HepG2 (cell line): ENCODE measurements around the gene SIGMAR1. TPM values are rescaled to one million over a fixed set of nuclear protein-coding genes. Genes with fewer than 3 reads are reported as not detected.

Experiments used
- ARID2 ChIP-seq: sonication (generic); formaldehyde crosslinking; IDR thresholded peaks from 2 replicates; pipeline ENCODE4 v1.8.1; 2022; ENCODE audit warnings: mild to moderate bottlenecking, missing genetic modification reagents, borderline replicate concordance
- ARID3A ChIP-seq: IDR thresholded peaks from 2 replicates; pipeline ENCODE4 v1.6.1; 2012; ENCODE audit warnings: low read depth, low read length, improper control_type of control experiment
- DMAP1 ChIP-seq: IDR thresholded peaks from 2 replicates; pipeline ENCODE4 v1.6.1; 2016
- ETV6 ChIP-seq: sonication (generic); formaldehyde crosslinking; conservative IDR thresholded peaks from 2 replicates; pipeline ENCODE4 v1.4.0; 2020; ENCODE audit warnings: missing genetic modification reagents
- HNF4G ChIP-seq, 2 experiments: sonication (generic) in 1 of 2; formaldehyde crosslinking in 1 of 2; IDR thresholded peaks; 2 replicates each; pipeline versions ENCODE4 v1.4.0 to v1.6.1; 2011 to 2020; ENCODE audit warnings: borderline replicate concordance in 2 of 2, low read depth in 2 of 2, mild to moderate bottlenecking in 2 of 2, low read length in 1 of 2, missing genetic modification reagents in 1 of 2, moderate library complexity in 1 of 2
- SP4 ChIP-seq: sonication (generic); formaldehyde crosslinking; IDR thresholded peaks from 2 replicates; pipeline ENCODE4 v1.8.1; 2023; ENCODE audit warnings: mild to moderate bottlenecking, missing genetic modification reagents
- TEF ChIP-seq: sonication (generic); formaldehyde crosslinking; IDR thresholded peaks from 2 replicates; pipeline ENCODE4 v1.5.0; 2020; ENCODE audit warnings: missing genetic modification reagents
- ZBTB37 ChIP-seq: sonication (generic); formaldehyde crosslinking; IDR thresholded peaks from 2 replicates; pipeline ENCODE4 v1.4.0; 2020; ENCODE audit warnings: mild to moderate bottlenecking, missing genetic modification reagents
- ZFX ChIP-seq: sonication (generic); formaldehyde crosslinking; IDR thresholded peaks from 2 replicates; pipeline ENCODE4 v1.4.0; 2020; ENCODE audit warnings: mild to moderate bottlenecking, low read depth, missing genetic modification reagents, moderate library complexity
- ZNF407 ChIP-seq: sonication (generic); formaldehyde crosslinking; IDR thresholded peaks from one replicate; pipeline ENCODE4 v1.5.1; 2020; ENCODE audit warnings: mild to moderate bottlenecking, missing genetic modification reagents; ENCODE audit errors: not compliant biosample characterization
- ZNF414 ChIP-seq: sonication (generic); formaldehyde crosslinking; IDR thresholded peaks from 2 replicates; pipeline ENCODE4 v1.5.0; 2020; ENCODE audit warnings: missing genetic modification reagents
- ZNF766 ChIP-seq: sonication (generic); formaldehyde crosslinking; IDR thresholded peaks from 2 replicates; pipeline ENCODE4 v1.5.0; 2020; ENCODE audit warnings: missing genetic modification reagents, borderline replicate concordance
- polyA plus RNA-seq, 8 experiments: library from polyadenylated mRNA; depleted of rRNA in 3 of 8; stranded (reverse) in 7 of 8; unstranded in 1 of 8; fragments of >200 nt; fragmentation: Illumina TruSeq in 4 of 8; extraction: Trizol in 4 of 8; gene quantifications; 2 replicates each; pipeline versions ENCODE4 v1.2.1 to v1.2.3, GENCODE V29; 2011 to 2016; ENCODE audit warnings: low read depth in 4 of 8, missing spikeins in 1 of 8, mixed read lengths in 1 of 8; ENCODE audit not compliant: insufficient read depth in 1 of 8
- total RNA-seq, 5 experiments: library from RNA; depleted of rRNA; stranded (reverse); fragments of >200 nt; fragmentation: Illumina TruSeq; extraction: Trizol; gene quantifications; 2 replicates each; pipeline ENCODE4 v1.2.3, GENCODE V29; 2016; ENCODE audit warnings: low read depth in 1 of 5

The SIGMAR1 gene
- total and polyA plus RNA-seq, 2 of the 13 experiments (the other 11 are each of a cell fraction or from before 2014, with no cell fraction given) = 38.9 to 60.8 TPM

- TF ChIP-seq ZNF414 (CRISPR knock-in tag) = 0 out of 2 replicates have a peak, but pooled peaks have one; percentile 41
- no peak for TF ChIP-seq ETV6 (CRISPR knock-in tag)
- TF ChIP-seq SP4 (CRISPR knock-in tag) = no peak
- TF ChIP-seq ZNF766 (CRISPR knock-in tag) = no peak
- no peak for TF ChIP-seq DMAP1
- no peak for TF ChIP-seq ARID2
- no peak for TF ChIP-seq HNF4G (IDR thresholded peaks at IDR 0.05; ENCODE audit: borderline replicate concordance, low read depth, low read length)
- TF ChIP-seq HNF4G (CRISPR knock-in tag; IDR thresholded peaks at IDR 0.05; ENCODE audit: borderline replicate concordance, low read depth) = no peak
- no peak for TF ChIP-seq ARID3A
- peak; percentile 4 for TF ChIP-seq ZNF407 (CRISPR knock-in tag)
- TF ChIP-seq ZBTB37 = peak; percentile 12; the same call in 1 of the 2 replicates
- no peak for TF ChIP-seq TEF (CRISPR knock-in tag)
- no peak for TF ChIP-seq ZFX (CRISPR knock-in tag)
Measured at GRCh38 chr9:34647084-34647403, 9.5 kb upstream of the SIGMAR1 start (continued).
